Measurements from ENCODE around the gene OPTN. TPM values are rescaled to one million over a fixed set of nuclear protein-coding genes. Genes with fewer than 3 reads are reported as not detected.
"Not testable (repeated sequence)": the region's sequence is repeated elsewhere in the genome, so short reads cannot be mapped to it uniquely, and the experiment has no call there.

The OPTN gene
- polyA plus RNA-seq, 4 donors: 36.7 to 40.6 (median 38.7) TPM

GRCh38 chr10:13087986-13088618 lies 11.9 kb upstream of the OPTN start:
- no peak for DNase-seq (ENCODE audit: low read depth in 4 of 4, low spot score in 3 of 4)

- DNase-seq (ENCODE audit: low read depth in 4 of 4, low spot score in 3 of 4): no peak
Measured at GRCh38 chr10:13089345-13089744, 10.6 kb upstream of the OPTN start.

GRCh38 chr10:13090289-13090688 lies 9.7 kb upstream of the OPTN start:
- no peak for DNase-seq (ENCODE audit: low read depth in 4 of 4, low spot score in 3 of 4)

GRCh38 chr10:13091801-13092200 lies 8.2 kb upstream of the OPTN start:
- no peak for DNase-seq (ENCODE audit: low read depth in 4 of 4, low spot score in 3 of 4)

- DNase-seq (ENCODE audit: low read depth in 4 of 4, low spot score in 3 of 4): no peak
Measured at GRCh38 chr10:13092291-13093102, 7.5 kb upstream of the OPTN start.

GRCh38 chr10:13094082-13094481 lies 5.9 kb upstream of the OPTN start:
- not testable (repeated sequence) for DNase-seq (ENCODE audit: low read depth in 4 of 4, low spot score in 3 of 4)

- no peak for DNase-seq (ENCODE audit: low read depth in 4 of 4, low spot score in 3 of 4)
Measured at GRCh38 chr10:13095094-13095493, 4.9 kb upstream of the OPTN start.

- DNase-seq (ENCODE audit: low read depth in 4 of 4, low spot score in 3 of 4): no peak
Measured at GRCh38 chr10:13095929-13096328, 4.0 kb upstream of the OPTN start.

GRCh38 chr10:13099144-13099665 lies 758 bp upstream of the OPTN start:
- peak in 2 of 4 donors; percentile 37 to 46 for DNase-seq (ENCODE audit: low read depth in 4 of 4, low spot score in 3 of 4)

- DNase-seq (ENCODE audit: low read depth in 4 of 4, low spot score in 3 of 4): peak in 2 of 4 donors; percentile 8 to 10
Measured at GRCh38 chr10:13100349-13101294, 659 bp downstream of the OPTN start.

GRCh38 chr10:13102002-13102794 lies 2.2 kb downstream of the OPTN start:
- DNase-seq (ENCODE audit: low read depth in 4 of 4, low spot score in 3 of 4): no peak

- no peak for DNase-seq (ENCODE audit: low read depth in 4 of 4, low spot score in 3 of 4)
Measured at GRCh38 chr10:13103554-13103953, 3.6 kb downstream of the OPTN start.

GRCh38 chr10:13104697-13105096 lies 4.7 kb downstream of the OPTN start:
- no peak for DNase-seq (ENCODE audit: low read depth in 4 of 4, low spot score in 3 of 4)

- no peak for DNase-seq (ENCODE audit: low read depth in 4 of 4, low spot score in 3 of 4)
Measured at GRCh38 chr10:13105184-13105583, 5.2 kb downstream of the OPTN start.

- DNase-seq (ENCODE audit: low read depth in 4 of 4, low spot score in 3 of 4): no peak
Measured at GRCh38 chr10:13106387-13107045, 6.6 kb downstream of the OPTN start.

- no peak for DNase-seq (ENCODE audit: low read depth in 4 of 4, low spot score in 3 of 4)
Measured at GRCh38 chr10:13110908-13111307, 10.9 kb downstream of the OPTN start.

GRCh38 chr10:13113544-13113943 lies 13.6 kb downstream of the OPTN start:
- no peak for DNase-seq (ENCODE audit: low read depth in 4 of 4, low spot score in 3 of 4)

GRCh38 chr10:13115832-13116803 lies 16.2 kb downstream of the OPTN start:
- DNase-seq (ENCODE audit: low read depth in 4 of 4, low spot score in 3 of 4): no peak

All from left renal pelvis (tissue), 4 donors.